GM18508 (cell line): ENCODE results near the gene KCNB1.
"Not testable (repeated sequence)": the region's sequence is repeated elsewhere in the genome, so short reads cannot be mapped to it uniquely, and the experiment has no call there.

Experiments used
- ATAC-seq: cut with Tn5 transposase; IDR thresholded peaks from one replicate; pipeline ENCODE4 v1.9.1; 2021; ENCODE audit warnings: moderate number of reproducible peaks; ENCODE audit not compliant: insufficient read depth, unreplicated experiment

KCNB1 gene

GRCh38 chr20:49340161-49340966, 142.1 kb downstream of the KCNB1 start:
- ATAC-seq, result no peak

GRCh38 chr20:49339123-49339522, 143.3 kb downstream of the KCNB1 start:
- no peak for ATAC-seq

GRCh38 chr20:49338061-49338460, 144.4 kb downstream of the KCNB1 start:
- ATAC-seq, result no peak

GRCh38 chr20:49337357-49337756, 145.1 kb downstream of the KCNB1 start:
- no peak for ATAC-seq

GRCh38 chr20:49336786-49337185, 145.7 kb downstream of the KCNB1 start:
- ATAC-seq, result no peak

GRCh38 chr20:49335476-49335875, 147.0 kb downstream of the KCNB1 start:
- no peak for ATAC-seq

- no peak for ATAC-seq
Observed at GRCh38 chr20:49330701-49331615, 151.5 kb downstream of the KCNB1 start.

GRCh38 chr20:49328790-49329189, 153.7 kb downstream of the KCNB1 start:
- no peak for ATAC-seq

- ATAC-seq, result no peak
Observed at GRCh38 chr20:49326026-49326425, 156.4 kb downstream of the KCNB1 start.

GRCh38 chr20:49324306-49324705, 158.2 kb downstream of the KCNB1 start:
- no peak for ATAC-seq

GRCh38 chr20:49323622-49324238, 158.7 kb downstream of the KCNB1 start:
- ATAC-seq, result no peak

- ATAC-seq, result no peak
Observed at GRCh38 chr20:49320460-49320859, 162.0 kb downstream of the KCNB1 start.

GRCh38 chr20:49319208-49319809, 163.2 kb downstream of the KCNB1 start:
- no peak for ATAC-seq

- ATAC-seq, result no peak
Observed at GRCh38 chr20:49318430-49319207, 163.8 kb downstream of the KCNB1 start.

GRCh38 chr20:49318091-49318429, 164.4 kb downstream of the KCNB1 start:
- no peak for ATAC-seq

- ATAC-seq, result no peak
Observed at GRCh38 chr20:49316704-49317103, 165.8 kb downstream of the KCNB1 start.

- no peak for ATAC-seq
Observed at GRCh38 chr20:49315580-49315979, 166.9 kb downstream of the KCNB1 start.

GRCh38 chr20:49314052-49314451, 168.4 kb downstream of the KCNB1 start:
- not testable (repeated sequence) for ATAC-seq
